Ammon's horn (tissue), 1 donor: ENCODE measurements around the gene AGAP2.

ENCODE experiments used
- DNase-seq: peaks from one replicate; pipeline ENCODE4 v3.0.0-alpha.2; 2016; ENCODE audit warnings: low spot score

AGAP2 gene

DNA sequence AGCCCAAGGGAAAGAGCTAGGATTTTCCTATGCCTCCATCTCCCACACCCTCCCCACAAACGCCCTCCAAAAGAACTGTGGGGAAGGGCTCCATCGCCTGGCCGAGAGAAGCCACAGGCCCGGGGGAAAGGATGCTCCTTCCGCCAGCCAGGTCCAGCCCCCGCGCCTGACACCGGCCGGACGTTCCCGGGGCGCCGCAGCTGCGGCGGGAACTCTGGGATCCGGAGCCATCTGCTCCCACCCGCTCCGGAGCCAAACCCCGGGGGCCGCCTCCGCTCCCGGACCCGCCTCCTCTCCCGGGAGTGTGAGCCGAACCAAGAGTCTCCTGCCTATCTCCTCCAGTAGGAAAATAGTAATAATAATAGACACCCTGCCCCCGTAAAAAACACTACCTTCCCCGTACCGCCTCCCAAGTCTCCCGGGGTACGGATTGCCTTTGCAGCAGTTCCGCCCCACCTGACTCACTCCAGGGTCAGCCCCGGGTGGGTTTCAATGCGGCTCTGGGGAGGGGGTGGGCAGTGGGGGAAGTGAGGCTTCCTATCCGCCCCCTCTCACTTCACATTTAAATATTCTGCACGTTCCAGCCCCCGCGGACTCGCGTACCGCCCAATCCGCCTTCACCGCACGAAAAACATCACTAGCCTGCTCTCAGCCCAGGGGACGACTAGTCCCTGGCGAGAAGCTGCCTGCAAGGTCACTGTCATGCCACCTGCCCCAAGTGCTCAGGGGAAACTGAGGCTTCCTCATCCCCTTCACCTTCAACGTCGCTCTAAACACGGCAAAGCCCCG is 2.4 kb downstream of the AGAP2 start:
- peak; percentile 59 for DNase-seq

DNA sequence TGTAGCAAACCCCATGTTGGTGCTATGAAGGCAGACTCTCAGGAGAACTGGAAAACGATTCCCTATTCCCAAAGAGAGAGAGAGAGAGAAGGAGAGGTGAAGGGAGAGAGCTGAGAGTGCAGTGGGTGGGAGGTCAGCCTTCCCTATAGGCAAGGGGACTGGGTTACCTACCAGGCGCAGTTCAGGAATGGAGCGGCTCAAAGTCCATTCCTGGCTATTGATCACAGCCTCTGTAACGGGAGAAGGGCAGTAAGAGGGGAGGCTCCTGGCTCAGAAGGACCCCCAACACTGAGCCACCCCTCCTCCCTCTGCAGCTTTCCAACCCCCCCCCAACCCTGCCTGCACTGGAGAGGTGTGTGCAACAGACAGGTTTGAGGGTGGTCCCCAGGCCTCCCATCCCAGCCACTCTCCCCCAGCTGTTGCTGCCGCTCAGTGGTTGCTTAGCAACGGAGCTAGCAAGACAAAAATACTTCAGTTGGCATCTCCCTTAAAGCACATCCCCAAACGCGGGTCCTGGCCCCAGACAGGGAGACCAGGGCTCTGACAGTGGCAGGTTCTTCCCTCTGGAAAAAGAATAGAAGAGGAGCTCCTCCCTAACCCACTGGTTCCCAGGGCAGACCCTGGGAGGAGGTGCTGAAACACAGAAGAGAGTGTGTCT is 3.2 kb downstream of the AGAP2 start:
- no peak for DNase-seq

DNA sequence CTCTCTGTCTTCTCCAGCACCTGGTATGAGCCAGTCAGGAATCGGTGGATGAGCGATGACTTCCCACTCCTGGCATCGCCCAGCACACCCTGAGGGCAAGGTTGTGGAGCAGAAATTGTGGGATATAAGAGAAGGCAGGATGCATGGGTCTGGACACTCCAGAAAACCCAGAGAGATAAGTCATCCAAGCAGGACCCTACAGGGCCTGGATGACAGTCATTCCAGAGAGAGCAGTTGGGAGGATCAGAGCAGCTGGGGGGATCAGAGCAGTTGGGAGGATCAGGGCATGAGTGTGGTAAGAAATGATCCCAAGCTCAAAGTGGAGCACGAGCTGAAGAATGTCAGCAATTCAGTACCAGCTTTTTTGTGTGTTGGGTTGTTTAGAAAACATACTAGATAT is 4.0 kb downstream of the AGAP2 start:
- no peak for DNase-seq

DNA sequence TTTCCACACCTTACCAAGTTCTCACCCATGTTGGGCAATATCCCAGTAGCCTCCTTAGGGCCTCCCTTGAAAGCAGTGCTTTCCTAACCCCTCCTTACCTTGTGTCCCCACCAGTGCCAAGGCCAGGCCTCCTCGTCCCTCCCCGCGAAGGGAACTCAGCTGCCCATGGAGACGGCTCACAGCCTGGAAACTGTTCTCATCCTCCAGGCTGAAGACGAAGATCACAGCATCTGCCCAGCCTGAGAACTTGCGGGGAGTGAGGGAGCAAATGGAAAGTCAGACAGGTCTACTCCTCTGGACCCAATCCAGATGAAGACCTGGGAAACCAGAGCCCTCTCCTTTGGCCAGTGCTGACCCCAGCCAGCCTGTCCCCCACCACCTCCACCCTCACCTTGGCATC is 4.6 kb downstream of the AGAP2 start:
- no peak for DNase-seq

DNA sequence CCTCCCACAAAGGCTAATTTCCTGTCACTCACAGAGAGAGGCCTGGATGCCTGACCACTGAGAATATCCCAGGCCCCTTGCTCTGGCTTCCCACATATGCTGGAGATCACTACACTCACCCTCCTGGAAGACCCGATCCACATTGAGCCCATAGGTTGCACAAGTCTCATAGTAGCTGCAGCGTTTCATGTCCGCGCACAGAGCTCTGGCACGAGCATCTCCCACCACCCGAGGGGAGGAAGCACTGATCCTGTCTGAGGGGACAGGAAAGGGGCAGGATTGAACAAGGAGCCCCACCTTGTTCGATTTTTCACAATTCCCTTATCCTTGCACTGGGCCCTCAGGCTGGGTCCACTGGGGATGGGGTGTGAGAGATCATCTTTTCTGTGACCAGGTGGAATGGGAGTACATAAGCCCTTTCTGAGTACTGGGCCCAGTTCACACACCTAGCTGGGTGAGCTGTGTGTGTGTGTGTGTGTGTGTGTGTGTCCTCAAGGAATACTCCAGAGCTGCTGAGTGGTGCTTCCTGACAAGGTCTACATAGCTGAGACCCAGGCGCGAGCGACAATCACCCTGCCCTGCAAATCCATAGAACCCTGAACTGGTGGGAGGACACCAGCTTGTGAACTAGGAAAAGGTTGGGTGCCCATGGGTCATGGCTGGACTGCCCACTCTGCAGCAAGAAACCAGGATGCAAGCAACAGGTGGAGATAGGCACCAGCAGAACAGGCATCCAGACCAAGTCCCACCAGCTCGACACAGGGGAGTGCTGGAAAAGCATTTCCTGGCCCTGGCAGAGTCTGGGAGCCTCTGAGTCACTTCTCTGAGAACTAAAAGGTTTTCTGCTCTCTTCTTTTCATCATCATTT is 5.6 kb downstream of the AGAP2 start:
- no peak for DNase-seq

DNA sequence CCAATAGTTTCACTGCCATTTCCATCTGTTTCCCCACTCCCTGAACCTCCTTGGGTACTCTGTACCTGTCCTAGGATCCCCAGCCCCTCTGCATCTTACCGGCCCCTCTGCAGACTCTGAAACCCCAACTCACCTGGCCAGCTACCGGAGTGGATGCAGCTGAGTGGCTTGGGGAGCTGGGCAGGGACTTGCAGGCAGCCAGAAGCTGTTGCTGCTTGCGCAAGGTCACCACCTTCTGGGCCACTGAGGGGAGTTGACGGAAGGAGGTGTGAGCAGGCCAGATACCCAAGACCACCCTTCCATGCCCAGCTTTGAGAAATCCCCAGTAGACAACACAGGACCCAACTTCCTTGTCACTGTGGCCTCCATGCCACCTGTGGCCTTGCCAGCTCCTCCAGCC is 6.3 kb downstream of the AGAP2 start:
- no peak for DNase-seq

DNA sequence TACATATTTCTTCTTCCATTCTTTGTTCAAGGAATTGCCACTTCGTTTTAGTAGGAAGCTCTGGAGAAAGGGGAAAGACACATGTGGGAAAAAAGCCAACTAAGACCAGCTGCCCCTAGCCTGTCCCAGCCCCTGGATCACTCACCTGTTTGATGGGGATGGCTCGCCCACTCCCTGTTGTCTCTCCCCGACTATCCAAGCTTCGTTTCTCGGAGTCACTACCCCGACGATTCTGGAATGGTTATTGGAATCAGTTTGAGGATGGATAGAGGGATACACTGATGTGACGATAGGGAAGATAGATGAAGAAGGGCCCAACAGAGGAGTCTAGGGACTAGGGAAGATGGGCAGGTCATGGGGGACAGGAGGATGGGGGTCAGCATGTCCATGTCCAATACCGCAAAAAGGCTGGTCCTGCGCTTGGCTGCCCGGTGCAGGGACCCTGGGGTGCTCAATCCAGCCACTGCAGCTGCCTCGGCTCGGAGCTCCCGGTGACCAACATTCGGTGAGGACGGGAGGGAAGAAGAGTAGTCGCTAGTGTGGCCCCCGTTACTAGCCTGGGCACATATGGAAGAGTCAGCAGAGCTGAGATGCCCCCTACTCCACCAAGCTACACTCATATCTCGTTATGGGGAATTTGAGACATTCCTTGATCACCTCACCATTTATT is 7.0 kb downstream of the AGAP2 start:
- DNase-seq = no peak

DNA sequence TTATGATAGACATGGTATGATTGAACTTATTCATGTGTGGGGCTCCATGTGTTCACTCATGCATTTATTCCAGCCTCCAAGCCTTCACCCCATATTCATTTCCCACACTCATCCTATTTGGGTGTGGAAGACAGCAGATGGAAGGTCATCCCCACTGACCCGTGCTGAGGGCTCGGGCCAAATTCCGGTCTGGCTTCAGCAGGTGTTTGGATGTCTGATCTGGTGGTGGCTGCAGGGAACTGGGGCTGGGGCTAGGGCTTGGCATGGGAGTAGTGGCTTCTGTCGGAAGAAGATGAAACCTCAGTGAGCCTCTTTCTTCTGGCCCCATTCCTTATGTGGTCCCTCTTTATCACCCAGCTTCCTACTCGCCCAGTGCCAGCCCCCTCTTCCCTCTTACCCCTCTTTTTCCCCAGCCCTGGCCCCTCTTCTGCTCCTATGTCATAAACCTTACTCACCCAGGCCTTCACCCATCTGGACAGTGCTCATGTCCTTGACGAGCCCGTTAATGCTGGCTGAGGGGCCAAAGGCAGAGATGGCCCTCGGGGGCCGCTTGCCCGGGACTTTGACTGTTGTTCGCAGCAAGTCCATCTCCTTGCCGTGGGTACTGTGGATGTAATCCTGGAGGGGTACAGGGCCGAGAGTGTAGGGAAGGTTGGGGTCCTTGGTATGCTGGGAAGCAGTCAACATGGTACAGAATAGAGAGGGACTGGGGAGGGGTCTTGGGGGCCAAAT is 8.0 kb downstream of the AGAP2 start:
- DNase-seq = no peak

DNA sequence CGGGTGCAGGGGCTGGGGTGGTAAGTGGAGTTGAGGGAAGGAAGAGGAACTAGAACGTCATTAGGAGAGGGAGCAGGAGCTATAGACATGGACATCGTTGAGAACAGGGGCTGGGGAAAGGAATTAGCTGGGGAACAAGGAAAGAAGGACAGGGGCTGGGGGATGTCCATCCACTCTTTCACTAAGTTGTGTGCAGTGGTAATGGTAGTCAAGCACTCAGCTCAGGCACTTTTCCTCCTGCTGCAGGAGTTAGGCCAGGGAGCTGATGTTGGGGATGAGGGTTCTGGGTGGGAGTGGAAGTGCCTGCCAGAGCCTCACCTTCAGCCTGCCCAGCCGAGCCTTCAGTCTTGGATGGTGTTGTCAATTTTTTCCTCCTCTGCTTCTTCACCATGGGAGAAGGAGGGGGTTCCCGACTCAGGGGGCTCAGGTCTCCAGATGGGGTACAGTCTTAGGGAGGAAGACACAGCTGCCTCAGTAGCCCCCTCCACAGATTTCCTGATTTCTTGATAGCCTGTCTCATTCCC is 9.2 kb downstream of the AGAP2 start:
- DNase-seq = no peak

DNA sequence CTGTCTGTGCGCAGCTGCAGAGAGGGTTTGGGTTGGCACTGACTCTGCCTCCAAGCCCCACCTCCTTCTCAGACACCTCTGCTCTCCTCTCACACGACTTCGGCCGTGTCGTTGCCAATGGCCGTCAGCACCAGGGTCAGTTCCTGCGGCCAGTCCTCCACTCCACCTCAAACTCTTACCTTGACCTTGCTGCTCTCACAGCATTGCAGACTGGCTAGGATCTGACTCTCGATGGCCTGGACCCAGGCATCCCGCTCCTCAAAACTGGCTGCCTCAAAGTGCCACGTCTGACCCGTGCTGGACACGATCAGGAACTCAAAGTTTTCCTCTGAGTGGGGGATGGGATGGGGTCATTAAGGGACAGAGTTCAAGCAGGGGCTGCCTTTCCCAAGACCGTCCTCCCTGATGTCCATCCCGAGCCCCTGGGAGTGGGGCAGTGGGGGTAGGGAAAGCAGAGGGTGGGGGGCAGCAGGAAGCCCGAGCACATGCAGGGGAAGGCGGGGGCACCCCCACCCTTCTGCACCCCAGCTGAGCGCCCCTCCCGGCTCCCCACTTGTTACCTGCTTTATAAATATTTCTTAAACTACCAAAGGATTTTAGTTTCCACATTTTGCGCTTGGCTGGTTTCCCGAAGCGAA is 10.7 kb downstream of the AGAP2 start:
- DNase-seq = no peak

DNA sequence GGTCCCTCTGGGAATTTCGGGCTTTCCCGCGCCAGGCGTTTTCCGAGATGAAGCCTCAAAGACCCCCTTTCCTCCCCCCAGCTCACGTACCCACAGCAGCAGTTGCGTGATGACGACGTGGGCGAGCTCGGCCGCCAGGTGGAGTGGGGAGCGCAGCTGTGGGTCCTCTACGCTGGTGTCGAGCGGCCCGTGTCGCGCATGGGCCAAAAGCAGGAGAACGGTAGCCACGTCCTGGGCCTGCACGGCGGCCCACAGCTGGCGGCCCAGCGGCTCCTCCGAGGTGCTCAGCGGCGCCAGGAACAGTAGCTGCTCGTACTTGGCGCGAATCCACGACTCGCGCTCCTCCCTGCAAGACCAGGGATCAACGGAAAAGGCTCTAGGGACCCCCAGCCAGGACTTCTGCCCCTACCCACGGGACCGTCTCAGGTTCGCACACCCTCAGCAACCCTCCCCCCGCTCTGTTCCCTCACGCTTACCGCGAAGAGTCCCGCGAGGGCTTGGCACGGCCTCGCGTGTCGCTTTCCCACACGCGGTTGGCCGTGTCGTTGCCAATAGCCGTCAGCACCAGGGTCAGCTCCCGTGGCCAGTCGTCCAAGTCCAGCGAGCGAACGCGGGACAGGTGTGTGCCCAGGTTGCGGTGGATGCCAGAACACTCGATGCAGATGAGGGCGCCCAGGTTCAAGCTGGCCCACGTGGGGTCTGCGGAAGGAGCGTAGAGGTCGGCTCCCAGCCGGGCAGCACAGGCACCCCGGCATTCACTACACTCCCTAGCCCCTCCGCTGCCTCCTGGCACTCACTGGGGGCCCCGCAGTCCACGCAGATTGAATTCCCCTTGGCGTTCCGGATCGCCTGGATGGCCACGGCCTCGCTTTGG is 11.4 kb downstream of the AGAP2 start:
- no peak for DNase-seq

DNA sequence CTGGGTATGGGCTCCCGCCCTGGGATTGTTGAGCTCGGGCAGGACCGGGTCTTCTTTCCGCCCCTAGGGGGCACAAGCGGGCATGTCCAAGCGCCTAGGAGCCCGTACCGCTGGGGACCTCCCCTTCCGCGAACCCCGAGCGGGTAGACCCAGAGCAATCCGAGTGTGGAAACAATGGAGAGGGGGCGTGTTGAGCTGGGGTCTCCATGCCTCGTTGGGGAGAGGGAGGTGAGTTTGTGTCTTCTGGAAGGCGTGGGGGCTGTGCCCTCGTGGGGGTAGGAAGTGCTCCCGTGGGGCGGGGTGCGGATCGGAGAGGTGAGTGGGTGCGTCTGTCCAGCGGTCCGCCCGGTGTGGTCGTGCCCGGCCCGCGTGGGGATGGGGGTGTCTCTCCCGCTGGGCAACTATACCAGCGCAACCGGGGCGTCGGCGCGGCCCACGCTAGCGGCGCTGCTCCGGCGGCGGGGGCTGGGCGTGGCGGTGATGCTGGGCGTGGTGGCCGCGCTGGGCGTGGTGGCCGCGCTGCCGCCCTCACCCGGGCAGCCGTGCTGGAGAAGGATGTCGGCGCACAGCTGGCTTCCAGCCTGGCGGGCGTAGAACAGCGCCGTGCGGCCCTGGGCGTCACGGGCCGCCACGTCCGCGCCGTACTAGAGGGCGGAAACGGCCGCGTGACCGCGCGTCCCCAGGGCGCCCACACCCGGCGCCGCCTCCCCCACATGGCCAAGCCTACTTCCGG is 12.2 kb downstream of the AGAP2 start:
- peak; percentile 66 for DNase-seq

DNA sequence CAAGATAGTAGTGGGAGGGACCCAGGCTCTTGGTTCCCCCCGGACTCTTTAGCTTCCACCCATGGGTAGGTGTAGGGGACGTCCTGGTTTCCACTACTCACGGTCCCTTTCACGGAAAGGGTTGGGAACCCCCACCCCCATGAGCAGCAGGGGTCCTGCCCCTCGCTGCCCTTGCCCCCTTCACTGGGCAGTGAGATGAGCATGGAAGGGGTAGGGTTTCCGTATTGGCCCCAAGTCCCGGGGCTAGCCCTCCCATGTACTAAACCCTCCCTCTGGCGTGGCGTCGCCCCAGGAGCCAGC is 12.7 kb downstream of the AGAP2 start:
- DNase-seq = no peak

DNA sequence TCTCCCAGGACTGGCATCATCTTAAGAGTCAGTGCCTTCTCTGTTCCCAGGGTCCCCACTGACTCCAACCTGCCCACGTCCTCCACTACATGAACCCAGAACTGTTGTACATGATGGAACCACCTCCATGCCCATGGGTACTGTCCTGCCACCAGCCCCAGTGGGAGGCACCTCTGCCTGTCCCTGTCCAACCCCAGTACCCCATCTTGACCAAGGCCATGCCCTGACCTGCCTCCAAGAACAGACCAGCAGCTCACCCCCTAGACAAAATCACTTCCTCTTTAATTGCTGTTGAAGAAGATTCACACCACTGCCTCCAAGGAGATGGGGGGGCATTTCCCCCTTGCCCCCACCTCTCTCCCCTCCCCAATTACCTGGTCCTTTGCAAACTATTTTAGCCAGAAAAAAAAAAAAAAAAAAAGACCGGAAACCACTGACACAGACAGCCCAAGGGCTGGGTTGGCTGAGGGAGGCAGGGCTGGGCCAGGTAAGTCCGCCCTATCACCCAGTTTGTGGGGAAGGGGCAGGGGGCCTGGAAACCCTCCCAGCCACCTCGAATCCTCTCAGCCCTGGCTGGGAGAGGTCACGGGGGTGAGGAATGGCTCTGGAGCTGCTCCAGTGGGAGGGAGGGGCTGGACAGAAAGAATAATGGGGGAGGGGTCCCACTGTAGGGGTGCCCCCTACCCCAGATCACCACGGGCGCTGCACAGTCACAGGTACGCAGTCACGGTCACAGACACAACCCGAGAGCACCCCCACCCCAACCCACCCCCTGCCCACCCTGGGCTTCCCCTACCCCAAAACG is 13.4 kb downstream of the AGAP2 start:
- DNase-seq = no peak

DNA sequence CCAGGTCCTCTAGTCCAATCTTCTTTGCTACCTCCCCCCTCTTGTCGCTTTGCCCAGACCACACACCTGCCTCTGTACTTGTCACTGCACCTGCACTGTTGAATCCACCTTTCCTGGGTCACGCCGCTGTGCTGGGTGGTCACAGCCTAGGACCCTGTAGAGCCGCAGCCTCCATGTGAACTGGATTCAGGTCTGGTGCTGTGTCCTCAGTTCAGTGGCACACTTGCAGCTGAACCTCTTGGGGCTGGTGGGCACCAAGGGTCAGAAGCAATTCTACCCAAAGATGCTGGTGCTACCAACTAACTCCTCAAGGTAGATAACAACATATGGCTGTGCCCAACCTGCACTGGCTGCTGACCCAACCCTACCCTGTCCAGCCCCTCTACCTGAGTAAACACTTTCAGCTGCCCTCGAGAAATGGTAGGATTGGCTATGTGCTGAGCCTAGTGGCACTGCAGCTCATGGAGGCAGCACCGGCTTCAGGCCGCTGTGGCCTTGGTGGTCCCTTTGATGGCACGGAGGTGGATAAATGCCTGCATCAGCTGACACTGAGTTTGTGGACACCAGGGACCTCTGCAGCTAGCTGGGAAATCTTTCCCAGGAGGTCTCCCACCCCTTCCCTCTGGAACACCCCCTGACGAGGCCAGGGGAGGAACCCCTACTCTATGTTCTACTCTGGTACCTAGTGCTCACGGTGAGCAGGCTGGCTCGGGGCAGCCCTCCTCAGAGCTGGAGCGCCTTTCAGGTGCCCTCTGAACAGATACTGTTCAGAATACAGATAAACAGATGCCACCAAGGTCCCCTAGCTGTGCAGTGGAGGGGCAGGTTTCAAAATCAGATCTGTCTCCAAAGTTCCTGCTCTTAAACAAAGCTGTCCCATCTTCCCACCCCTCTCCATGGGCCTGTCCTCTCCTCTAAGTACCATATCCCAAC is 14.3 kb downstream of the AGAP2 start:
- DNase-seq = peak; percentile 2

DNA sequence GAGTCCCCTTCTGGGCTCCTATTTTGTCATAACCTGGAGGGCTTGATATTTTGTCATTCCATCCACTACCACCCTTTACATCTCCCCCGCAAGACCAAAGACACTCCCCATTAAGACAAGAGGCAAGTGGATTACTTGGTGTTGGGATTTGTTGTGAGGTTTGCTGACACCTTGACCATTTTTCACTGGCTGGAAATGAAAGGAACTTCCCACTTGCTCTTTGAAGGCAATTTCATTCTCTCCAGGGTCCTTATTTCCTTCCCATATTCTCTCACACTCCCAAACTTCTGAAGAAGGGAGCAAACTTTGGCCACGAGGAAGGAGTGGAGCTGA is 14.9 kb downstream of the AGAP2 start:
- no peak for DNase-seq
